ENCODE results near the gene HIVEP3.

The HIVEP3 gene

GRCh38 chr1:41880950-41881885, 37.5 kb downstream of the HIVEP3 start:
- H3K27ac ChIP-seq (ENCODE audit: low read depth, low read length), result no peak overlapping the region
- no peak overlapping the region for H2BK15ac ChIP-seq (replicated peaks; ENCODE audit: low read depth)
- H3K18ac ChIP-seq (ENCODE audit: low read length), result no peak overlapping the region
- H3K4me1 ChIP-seq (ENCODE audit: control insufficient read depth, low read depth, low read length), result no peaks in the 10 kb centered on the region
- H2AK5ac ChIP-seq (ENCODE audit: low read length), result no peak overlapping the region
- no peak overlapping the region for H4K8ac ChIP-seq (ENCODE audit: low read depth, low read length)
- no peaks in the 10 kb centered on the region for H3K79me2 ChIP-seq (ENCODE audit: control insufficient read depth, insufficient read depth, low read length)
- no peak overlapping the region for H3K9ac ChIP-seq (ENCODE audit: low read length)
- no peaks in the 10 kb centered on the region for H3K36me3 ChIP-seq (ENCODE audit: control insufficient read depth, insufficient read depth, low read length)
- H2BK5ac ChIP-seq (ENCODE audit: low read length), result no peak overlapping the region
- H3K4me3 ChIP-seq (ENCODE audit: low read length), result no peak overlapping the region
- H3K27me3 ChIP-seq (ENCODE audit: insufficient read depth, low read length, poor library complexity), result no peaks in the 10 kb centered on the region
- no peak overlapping the region for H2BK120ac ChIP-seq (ENCODE audit: low read depth, low read length)
- H3K23ac ChIP-seq (ENCODE audit: low read length), result no peak overlapping the region
- no peak overlapping the region for H3K4me2 ChIP-seq (ENCODE audit: low read length)
- no peak for DNase-seq
- no peak overlapping the region for H3K4ac ChIP-seq (ENCODE audit: low read depth, low read length)
- H4K5ac ChIP-seq (ENCODE audit: low read length), result no peak overlapping the region
- H3K56ac ChIP-seq (ENCODE audit: low read length), result no peak overlapping the region
- no peaks in the 10 kb centered on the region for H3K79me1 ChIP-seq (ENCODE audit: low read length)
- no CpG with 5 or more reads among the region's 5 CpGs for WGBS (ENCODE audit: extremely low coverage, insufficient coverage, low lambda C conversion rate)

GRCh38 chr1:41880261-41880660, 38.5 kb downstream of the HIVEP3 start:
- H3K4me1 ChIP-seq (ENCODE audit: control insufficient read depth, low read depth, low read length), result no peaks in the 10 kb centered on the region
- no peak overlapping the region for H2BK15ac ChIP-seq (replicated peaks; ENCODE audit: low read depth)
- H2AK5ac ChIP-seq (ENCODE audit: low read length), result no peak overlapping the region
- no peak overlapping the region for H2BK120ac ChIP-seq (ENCODE audit: low read depth, low read length)
- H4K5ac ChIP-seq (ENCODE audit: low read length), result no peak overlapping the region
- no peak overlapping the region for H4K8ac ChIP-seq (ENCODE audit: low read depth, low read length)
- H3K18ac ChIP-seq (ENCODE audit: low read length), result no peak overlapping the region
- no peaks in the 10 kb centered on the region for H3K27me3 ChIP-seq (ENCODE audit: insufficient read depth, low read length, poor library complexity)
- DNase-seq, result no peak
- WGBS (ENCODE audit: extremely low coverage, insufficient coverage, low lambda C conversion rate), result no CpG with 5 or more reads among the region's 4 CpGs
- H3K79me1 ChIP-seq (ENCODE audit: low read length), result no peaks in the 10 kb centered on the region
- no peak overlapping the region for H3K4me2 ChIP-seq (ENCODE audit: low read length)
- H3K23ac ChIP-seq (ENCODE audit: low read length), result no peak overlapping the region
- H3K27ac ChIP-seq (ENCODE audit: low read depth, low read length), result no peak overlapping the region
- H3K56ac ChIP-seq (ENCODE audit: low read length), result no peak overlapping the region
- no peaks in the 10 kb centered on the region for H3K36me3 ChIP-seq (ENCODE audit: control insufficient read depth, insufficient read depth, low read length)
- no peak overlapping the region for H2BK5ac ChIP-seq (ENCODE audit: low read length)
- H3K4ac ChIP-seq (ENCODE audit: low read depth, low read length), result no peak overlapping the region
- no peak overlapping the region for H3K9ac ChIP-seq (ENCODE audit: low read length)
- H3K4me3 ChIP-seq (ENCODE audit: low read length), result no peak overlapping the region
- no peaks in the 10 kb centered on the region for H3K79me2 ChIP-seq (ENCODE audit: control insufficient read depth, insufficient read depth, low read length)

GRCh38 chr1:41879617-41880016, 39.1 kb downstream of the HIVEP3 start:
- Histone ChIP-seq H3K4me3 (ENCODE audit: low read length) (no peak overlapping the region), H4K5ac (ENCODE audit: low read length) (no peak overlapping the region), H2AK5ac (ENCODE audit: low read length) (no peak overlapping the region), H3K9ac (ENCODE audit: low read length) (no peak overlapping the region), H2BK5ac (ENCODE audit: low read length) (no peak overlapping the region), H3K27ac (ENCODE audit: low read depth, low read length) (no peak overlapping the region), H3K27me3 (ENCODE audit: insufficient read depth, low read length, poor library complexity) (no peaks in the 10 kb centered on the region), H3K4me1 (ENCODE audit: control insufficient read depth, low read depth, low read length) (peaks cover 2% of the 10 kb centered on the region), H2BK120ac (ENCODE audit: low read depth, low read length) (no peak overlapping the region), H3K4ac (ENCODE audit: low read depth, low read length) (no peak overlapping the region), H2BK15ac (replicated peaks; ENCODE audit: low read depth) (no peak overlapping the region), H3K56ac (ENCODE audit: low read length) (no peak overlapping the region), H3K79me2 (ENCODE audit: control insufficient read depth, insufficient read depth, low read length) (no peaks in the 10 kb centered on the region), H3K36me3 (ENCODE audit: control insufficient read depth, insufficient read depth, low read length) (no peaks in the 10 kb centered on the region), H3K23ac (ENCODE audit: low read length) (no peak overlapping the region), H4K8ac (ENCODE audit: low read depth, low read length) (no peak overlapping the region), H3K18ac (ENCODE audit: low read length) (no peak overlapping the region), H3K79me1 (ENCODE audit: low read length) (no peaks in the 10 kb centered on the region), H3K4me2 (ENCODE audit: low read length) (no peak overlapping the region)
- DNase-seq, result no peak

GRCh38 chr1:41878911-41879310, 39.8 kb downstream of the HIVEP3 start:
- H3K56ac ChIP-seq (ENCODE audit: low read length), result no peak overlapping the region
- no peak overlapping the region for H3K4me2 ChIP-seq (ENCODE audit: low read length)
- H3K4ac ChIP-seq (ENCODE audit: low read depth, low read length), result no peak overlapping the region
- WGBS (ENCODE audit: extremely low coverage, insufficient coverage, low lambda C conversion rate), result no CpG with 5 or more reads among the region's 5 CpGs
- H2BK15ac ChIP-seq (replicated peaks; ENCODE audit: low read depth), result no peak overlapping the region
- no peak overlapping the region for H2BK120ac ChIP-seq (ENCODE audit: low read depth, low read length)
- no peak overlapping the region for H3K18ac ChIP-seq (ENCODE audit: low read length)
- H3K23ac ChIP-seq (ENCODE audit: low read length), result no peak overlapping the region
- H3K4me3 ChIP-seq (ENCODE audit: low read length), result no peak overlapping the region
- H2AK5ac ChIP-seq (ENCODE audit: low read length), result no peak overlapping the region
- H3K36me3 ChIP-seq (ENCODE audit: control insufficient read depth, insufficient read depth, low read length), result no peaks in the 10 kb centered on the region
- no peaks in the 10 kb centered on the region for H3K27me3 ChIP-seq (ENCODE audit: insufficient read depth, low read length, poor library complexity)
- H3K79me2 ChIP-seq (ENCODE audit: control insufficient read depth, insufficient read depth, low read length), result no peaks in the 10 kb centered on the region
- no peak overlapping the region for H4K5ac ChIP-seq (ENCODE audit: low read length)
- no peak overlapping the region for H4K8ac ChIP-seq (ENCODE audit: low read depth, low read length)
- no peaks in the 10 kb centered on the region for H3K79me1 ChIP-seq (ENCODE audit: low read length)
- H3K4me1 ChIP-seq (ENCODE audit: control insufficient read depth, low read depth, low read length), result peaks cover 4% of the 10 kb centered on the region
- H3K27ac ChIP-seq (ENCODE audit: low read depth, low read length), result no peak overlapping the region
- H3K9ac ChIP-seq (ENCODE audit: low read length), result no peak overlapping the region
- no peak for DNase-seq
- H2BK5ac ChIP-seq (ENCODE audit: low read length), result no peak overlapping the region

- Histone ChIP-seq H4K5ac (ENCODE audit: low read length) (no peak overlapping the region), H2BK120ac (ENCODE audit: low read depth, low read length) (no peak overlapping the region), H3K56ac (ENCODE audit: low read length) (no peak overlapping the region), H3K27me3 (ENCODE audit: insufficient read depth, low read length, poor library complexity) (no peaks in the 10 kb centered on the region), H3K36me3 (ENCODE audit: control insufficient read depth, insufficient read depth, low read length) (no peaks in the 10 kb centered on the region), H2BK5ac (ENCODE audit: low read length) (no peak overlapping the region), H2BK15ac (replicated peaks; ENCODE audit: low read depth) (no peak overlapping the region), H3K4ac (ENCODE audit: low read depth, low read length) (no peak overlapping the region), H3K79me2 (ENCODE audit: control insufficient read depth, insufficient read depth, low read length) (no peaks in the 10 kb centered on the region), H3K23ac (ENCODE audit: low read length) (no peak overlapping the region), H4K8ac (ENCODE audit: low read depth, low read length) (no peak overlapping the region), H3K18ac (ENCODE audit: low read length) (no peak overlapping the region), H3K4me2 (ENCODE audit: low read length) (no peak overlapping the region), H3K4me1 (ENCODE audit: control insufficient read depth, low read depth, low read length) (peaks cover 4% of the 10 kb centered on the region), H3K79me1 (ENCODE audit: low read length) (no peaks in the 10 kb centered on the region), H3K4me3 (ENCODE audit: low read length) (no peak overlapping the region), H2AK5ac (ENCODE audit: low read length) (no peak overlapping the region), H3K27ac (ENCODE audit: low read depth, low read length) (no peak overlapping the region), H3K9ac (ENCODE audit: low read length) (no peak overlapping the region)
- WGBS (ENCODE audit: extremely low coverage, insufficient coverage, low lambda C conversion rate), result no CpG with 5 or more reads among the region's 1 CpG
- DNase-seq, result peak; percentile 42
Observed at GRCh38 chr1:41878495-41878894, 40.2 kb downstream of the HIVEP3 start.
